IMR-90 (cell line): ENCODE results near the gene KRT4. TPM values are rescaled to one million over a fixed set of nuclear protein-coding genes. Genes with fewer than 3 reads are reported as not detected.

Source experiments
- ATAC-seq: fragments of 200-7000 bp; cut with Tn5 transposase; 2 replicates; pipeline ENCODE4 v1.9.1; 2020; ENCODE audit warnings: low read depth, mild to moderate bottlenecking, moderate library complexity
- BruUV-seq: library from RNA; stranded (reverse); fragments of 400-500 nt; replicated peaks from 2 replicates; lab custom pipeline; 2021; lab: Mats Ljungman, UMichigan
- CTCF ChIA-PET: fragments of 300-600 bp; formaldehyde crosslinking; extraction: SDS; loops from one replicate; lab custom pipeline; 2021; ENCODE audit warnings: antibody characterized with exemption; lab: Yijun Ruan, JAX
- POLR2A ChIA-PET: fragments of 300-600 bp; sonication (Branson Sonifier 250); formaldehyde crosslinking; loops from one replicate; lab custom pipeline; 2022; ENCODE audit warnings: antibody characterized with exemption; ENCODE audit not compliant: unreplicated experiment; lab: Charles Lee
- DNase-seq: peaks from one replicate; pipeline ENCODE4 v3.0.0; 2013
- H2AFZ ChIP-seq: replicated peaks from 2 replicates; pipeline ENCODE3; 2013; ENCODE audit warnings: low read length, mild to moderate bottlenecking; ENCODE audit not compliant: poor library complexity
- H2AK5ac ChIP-seq: 2 replicates; pipeline ENCODE4 v1.6.1; 2013; ENCODE audit warnings: low read depth, low read length, inconsistent platforms
- H2AK9ac ChIP-seq: replicated peaks from 2 replicates; pipeline ENCODE3; 2013; ENCODE audit warnings: mild to moderate bottlenecking, low read depth, low read length, moderate library complexity; ENCODE audit not compliant: poor library complexity
- H2BK120ac ChIP-seq: 2 replicates; pipeline ENCODE4 v1.6.1; 2013; ENCODE audit warnings: low read depth, low read length, inconsistent platforms
- H2BK15ac ChIP-seq: 3 replicates; pipeline ENCODE4 v1.6.1; 2013; ENCODE audit warnings: low read depth, low read length, inconsistent platforms
- H2BK20ac ChIP-seq: 2 replicates; pipeline ENCODE4 v1.6.1; 2013; ENCODE audit warnings: low read depth, mild to moderate bottlenecking, inconsistent platforms, low read length, moderate library complexity
- H2BK5ac ChIP-seq: 2 replicates; pipeline ENCODE4 v1.6.1; 2013; ENCODE audit warnings: mild to moderate bottlenecking, low read depth, low read length, inconsistent platforms; ENCODE audit not compliant: poor library complexity, severe bottlenecking
- H3K14ac ChIP-seq: replicated peaks from 2 replicates; pipeline ENCODE4 v1.6.1; 2013; ENCODE audit warnings: low read depth, low read length, inconsistent platforms
- H3K18ac ChIP-seq: 2 replicates; pipeline ENCODE4 v1.6.1; 2013; ENCODE audit warnings: low read depth, low read length, control low read depth
- H3K23ac ChIP-seq: 2 replicates; pipeline ENCODE4 v1.6.1; 2013; ENCODE audit warnings: low read depth, low read length, inconsistent platforms
- H3K27ac ChIP-seq: 2 replicates; pipeline ENCODE4 v1.5.1; 2013; ENCODE audit warnings: mild to moderate bottlenecking, control low read depth, low read length; ENCODE audit not compliant: insufficient read depth
- H3K27me3 ChIP-seq: 2 replicates; pipeline ENCODE4 v1.6.1; 2013; ENCODE audit warnings: low read length; ENCODE audit not compliant: control insufficient read depth, insufficient read depth
- H3K36me3 ChIP-seq: 2 replicates; pipeline ENCODE4 v1.6.1; 2013; ENCODE audit warnings: low read length, mixed read lengths; ENCODE audit not compliant: control insufficient read depth, insufficient read depth
- H3K4ac ChIP-seq: 2 replicates; pipeline ENCODE4 v1.6.1; 2013; ENCODE audit warnings: low read depth, low read length, inconsistent platforms
- H3K4me1 ChIP-seq: 2 replicates; pipeline ENCODE4 v1.6.1; 2013; ENCODE audit warnings: low read length, mixed read lengths; ENCODE audit not compliant: control insufficient read depth, insufficient read depth
- H3K4me2 ChIP-seq: 2 replicates; pipeline ENCODE4 v1.6.1; 2013; ENCODE audit warnings: low read depth, mild to moderate bottlenecking, control low read depth, low read length, moderate library complexity
- H3K4me3 ChIP-seq: 2 replicates; pipeline ENCODE4 v1.5.1; 2013; ENCODE audit warnings: low read depth, mild to moderate bottlenecking, control low read depth, low read length, moderate library complexity; ENCODE audit not compliant: insufficient read depth
- H3K56ac ChIP-seq: 2 replicates; pipeline ENCODE4 v1.6.1; 2013; ENCODE audit warnings: low read length, inconsistent platforms; ENCODE audit not compliant: insufficient read depth; ENCODE audit errors: extremely low read depth
- H3K79me1 ChIP-seq, 2 experiments: 2 replicates each; pipeline ENCODE4 v1.6.1; 2013; ENCODE audit warnings: low read length in 2 of 2, inconsistent platforms in 1 of 2, low read depth in 1 of 2
- H3K9ac ChIP-seq: 2 replicates; pipeline ENCODE4 v1.6.1; 2013; ENCODE audit warnings: low read depth, low read length, control low read depth
- H3K9me1 ChIP-seq: 2 replicates; pipeline ENCODE4 v1.6.1; 2013; ENCODE audit warnings: low read length, inconsistent platforms; ENCODE audit not compliant: insufficient read depth
- H3K9me3 ChIP-seq: 2 replicates; pipeline ENCODE4 v1.6.1; 2013; ENCODE audit warnings: low read length; ENCODE audit not compliant: control insufficient read depth, insufficient read depth
- H4K20me1 ChIP-seq: 2 replicates; pipeline ENCODE4 v1.6.1; 2013; ENCODE audit warnings: low read length, inconsistent platforms; ENCODE audit not compliant: insufficient read depth
- H4K5ac ChIP-seq: 2 replicates; pipeline ENCODE4 v1.6.1; 2013; ENCODE audit warnings: mild to moderate bottlenecking, low read depth, low read length, control low read depth
- H4K8ac ChIP-seq, 2 experiments: 2 replicates each; pipeline ENCODE4 v1.6.1; 2013; ENCODE audit warnings: low read depth in 2 of 2, low read length in 2 of 2, control low read depth in 1 of 2, inconsistent platforms in 1 of 2
- H4K91ac ChIP-seq: 2 replicates; pipeline ENCODE4 v1.6.1; 2013; ENCODE audit warnings: low read depth, low read length, inconsistent platforms; ENCODE audit not compliant: insufficient read depth
- CHD1 ChIP-seq: IDR thresholded peaks from 2 replicates; pipeline ENCODE4 v1.6.1; 2012; ENCODE audit warnings: low read depth, low read length, improper control_type of control experiment
- ELK1 ChIP-seq: fragments of 150-350 bp; IDR thresholded peaks from 2 replicates; pipeline ENCODE4 v1.6.1; 2016; ENCODE audit warnings: low read depth, mild to moderate bottlenecking, low read length, moderate library complexity, borderline replicate concordance
- MAFK ChIP-seq: IDR thresholded peaks from 2 replicates; pipeline ENCODE4 v1.6.1; 2012; ENCODE audit warnings: low read depth, low read length, improper control_type of control experiment
- POLR2A ChIP-seq: IDR thresholded peaks from 2 replicates; pipeline ENCODE4 v1.6.1; 2012; ENCODE audit warnings: mild to moderate bottlenecking, low read depth, low read length
- RCOR1 ChIP-seq: IDR thresholded peaks from 2 replicates; pipeline ENCODE4 v1.6.1; 2012; ENCODE audit warnings: mild to moderate bottlenecking, low read length, improper control_type of control experiment; ENCODE audit not compliant: insufficient replicate concordance
- WGBS, 2 experiments: methylation state at CpG; one replicate each; pipeline versions ENCODE4 v1.1.5 to v1.1.7; 2013; ENCODE audit warnings: missing lambda C conversion rate in 2 of 2; ENCODE audit not compliant: insufficient read length in 1 of 2; ENCODE audit errors: extremely low coverage in 2 of 2; 5-methylcytosine and 5-hydroxymethylcytosine counted together
- dilution Hi-C: fragments of 300-500 bp; cut with HindIII; formaldehyde crosslinking; loops from one replicate; pipeline ENCODE4 v1.14.3; 2018; ENCODE audit warnings: low sequenced_read_pairs; ENCODE audit not compliant: unreplicated experiment
- in situ Hi-C: fragments of 300-500 bp; cut with MboI; formaldehyde crosslinking; loops from 3 replicates; pipeline ENCODE4 v1.14.3; 2019; ENCODE audit warnings: low sequenced_read_pairs, inconsistent platforms, mixed read lengths
- intact Hi-C: fragments of 100-400 bp; cut with micrococcal nuclease; formaldehyde crosslinking; loops from 2 replicates; pipeline ENCODE4 v1.10.0; 2022
- polyA plus RNA-seq, 3 experiments: library from polyadenylated mRNA; depleted of rRNA; stranded (reverse); fragments of >200 nt; gene quantifications; 2 replicates each; pipeline ENCODE4 v1.2.3, GENCODE V29; 2012; ENCODE audit warnings: low replicate concordance in 1 of 3
- total RNA-seq: library from RNA; depleted of rRNA; stranded (reverse); fragments of >200 nt; gene quantifications from 2 replicates; pipeline ENCODE4 v1.2.3, GENCODE V29; 2012

Gene KRT4
- total and polyA plus RNA-seq, 2 of the 4 experiments (the other 2 are of a cell fraction), result under 0.01 to 0.07 TPM

DNA sequence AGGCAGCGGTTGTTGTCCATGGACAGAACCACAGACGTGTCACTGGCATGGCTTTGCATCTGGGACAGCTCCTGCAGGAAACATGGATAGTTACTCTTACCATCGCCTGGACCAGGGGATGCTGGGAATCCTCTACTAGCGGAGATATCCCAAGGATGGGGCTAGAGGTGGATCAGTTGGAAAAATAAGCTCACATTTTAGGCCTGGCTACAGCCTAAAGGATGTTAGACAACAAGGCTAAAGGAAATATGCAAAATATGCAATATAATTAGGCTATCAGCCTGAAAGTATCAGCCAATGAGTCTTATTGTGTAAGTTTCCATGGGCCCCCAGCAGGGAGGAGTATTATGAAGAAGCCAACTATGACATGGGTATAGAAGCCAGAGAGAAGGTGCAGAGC is 41.7 kb downstream of the KRT4 start:
- H3K36me3 ChIP-seq, result no peaks in the 10 kb centered on the region
- no peak overlapping the region for H3K14ac ChIP-seq
- intact Hi-C loops, result no loop called here
- no peak overlapping the region for H2BK15ac ChIP-seq
- H3K23ac ChIP-seq, result no peak overlapping the region
- no peaks in the 10 kb centered on the region for H4K20me1 ChIP-seq
- WGBS, 2 experiments, result no CpG with 5 or more reads among the region's 4 CpGs
- no peaks in the 10 kb centered on the region for H3K4me1 ChIP-seq
- H3K27ac ChIP-seq, result no peak overlapping the region
- no peak overlapping the region for H3K4me3 ChIP-seq
- no peak overlapping the region for H4K5ac ChIP-seq
- no TSS peak for BruUV-seq
- H4K91ac ChIP-seq, result no peak overlapping the region
- no peak overlapping the region for H3K9ac ChIP-seq
- no peaks in the 10 kb centered on the region for H3K9me3 ChIP-seq
- no peak overlapping the region for H2BK5ac ChIP-seq
- DNase-seq (no peak), ATAC-seq (no peak)
- H2BK120ac ChIP-seq, result no peak overlapping the region
- no peak overlapping the region for H3K56ac ChIP-seq
- ChIA-PET POLR2A (no interaction called here), CTCF (no interaction called here)
- H2AFZ ChIP-seq, result no peak overlapping the region
- no peak overlapping the region for H4K8ac ChIP-seq
- in situ Hi-C loops, result no loop called here
- H2AK5ac ChIP-seq, result no peak overlapping the region
- dilution Hi-C loops, result no loop called here
- peaks cover 28% of the 10 kb centered on the region for H3K27me3 ChIP-seq
- no peak overlapping the region for H2AK9ac ChIP-seq
- no peak overlapping the region for H3K4ac ChIP-seq
- H3K4me2 ChIP-seq, result no peak overlapping the region
- no peak overlapping the region for H3K18ac ChIP-seq
- no peak for TF ChIP-seq CHD1
- TF ChIP-seq MAFK, result no peak
- TF ChIP-seq POLR2A, result no peak
- no peak for TF ChIP-seq RCOR1
- TF ChIP-seq ELK1, result no peak
- no peak overlapping the region for H2BK20ac ChIP-seq
- H3K9me1 ChIP-seq, result no peaks in the 10 kb centered on the region
- H3K79me1 ChIP-seq, result no peaks in the 10 kb centered on the region
